NAMALWA (cell line): ENCODE measurements around the gene OR5D14.

Source experiments
- DNase-seq: peaks from one replicate; pipeline ENCODE4 v3.0.0-alpha.2; 2015; ENCODE audit warnings: low spot score

The OR5D14 gene

GRCh38 chr11:55795256-55795655 lies at the start of gene OR5D14:
Gene OR5D14, plus strand, starts transcription at chr11:55795556. Its CDS starts 0 bp downstream, at chr11:55795556.
- DNase-seq, result no peak

GRCh38 chr11:55773138-55773537 lies 22.2 kb upstream of the OR5D14 start, which contains the start of gene OR5D13:
Gene OR5D13, plus strand, starts transcription at chr11:55773438. Its CDS starts 0 bp downstream, at chr11:55773438.
- no peak for DNase-seq

GRCh38 chr11:55791606-55792005 lies 3.8 kb upstream of the OR5D14 start:
- no peak for DNase-seq

- DNase-seq, result no peak
These were observed 2.0 kb upstream of the OR5D14 start for GRCh38 chr11:55793321-55793720.

GRCh38 chr11:55806248-55806647 lies 10.9 kb downstream of the OR5D14 start:
- no peak for DNase-seq

- DNase-seq, result no peak
These were observed 15.7 kb downstream of the OR5D14 start, which contains the start of gene OR5L1 for GRCh38 chr11:55811067-55811466. Gene OR5L1, plus strand, starts transcription at chr11:55811367. Its CDS starts 100 bp downstream, at chr11:55811467.

GRCh38 chr11:55819330-55819729 lies 24.0 kb downstream of the OR5D14 start, which contains the start of gene OR5D18:
Gene OR5D18, plus strand, starts transcription at chr11:55819630. Its CDS starts 0 bp downstream, at chr11:55819630.
- no peak for DNase-seq

- DNase-seq, result no peak
These were observed 31.6 kb downstream of the OR5D14 start, which contains the start of gene OR5L2 for GRCh38 chr11:55826919-55827318. Gene OR5L2, plus strand, starts transcription at chr11:55827219. Its CDS starts 0 bp downstream, at chr11:55827219.

- DNase-seq, result no peak
These were observed 43.1 kb downstream of the OR5D14 start, which contains the start of gene OR5D16 for GRCh38 chr11:55838452-55838851. Gene OR5D16, plus strand, starts transcription at chr11:55838752. Its CDS starts 0 bp downstream, at chr11:55838752.
